Fibroblast of peridontal ligament (primary cell): ENCODE data around the gene COL18A1.

ENCODE experiments used
- DNase-seq: peaks from one replicate; pipeline ENCODE4 v3.0.0-alpha.2; 2010; ENCODE audit errors: extremely low read depth

The COL18A1 gene

DNA sequence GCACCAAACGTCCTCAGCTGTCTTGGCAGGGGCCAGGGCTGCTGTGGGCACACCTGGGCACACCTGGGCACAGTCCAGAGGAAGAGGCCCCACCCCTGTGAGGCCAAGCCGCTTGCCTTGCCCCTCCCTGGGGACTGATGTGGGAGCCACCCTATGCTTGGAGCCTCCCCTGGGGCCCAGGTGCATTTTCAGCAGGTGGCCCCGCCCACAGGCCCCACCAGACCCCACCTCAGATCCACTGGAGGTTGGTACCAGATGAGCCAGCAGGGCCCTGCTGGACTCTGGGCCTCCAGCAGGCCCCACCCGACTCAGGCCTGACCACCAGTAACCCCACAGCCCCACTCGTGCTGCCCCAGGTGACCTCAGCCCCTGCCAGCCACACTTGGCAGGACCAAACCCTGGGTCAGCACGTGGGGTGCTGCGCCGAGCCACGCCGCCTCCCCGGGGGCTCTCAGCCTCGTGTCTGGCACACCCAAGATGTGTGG, 128.4 kb downstream of the COL18A1 start:
- no peak for DNase-seq

DNA sequence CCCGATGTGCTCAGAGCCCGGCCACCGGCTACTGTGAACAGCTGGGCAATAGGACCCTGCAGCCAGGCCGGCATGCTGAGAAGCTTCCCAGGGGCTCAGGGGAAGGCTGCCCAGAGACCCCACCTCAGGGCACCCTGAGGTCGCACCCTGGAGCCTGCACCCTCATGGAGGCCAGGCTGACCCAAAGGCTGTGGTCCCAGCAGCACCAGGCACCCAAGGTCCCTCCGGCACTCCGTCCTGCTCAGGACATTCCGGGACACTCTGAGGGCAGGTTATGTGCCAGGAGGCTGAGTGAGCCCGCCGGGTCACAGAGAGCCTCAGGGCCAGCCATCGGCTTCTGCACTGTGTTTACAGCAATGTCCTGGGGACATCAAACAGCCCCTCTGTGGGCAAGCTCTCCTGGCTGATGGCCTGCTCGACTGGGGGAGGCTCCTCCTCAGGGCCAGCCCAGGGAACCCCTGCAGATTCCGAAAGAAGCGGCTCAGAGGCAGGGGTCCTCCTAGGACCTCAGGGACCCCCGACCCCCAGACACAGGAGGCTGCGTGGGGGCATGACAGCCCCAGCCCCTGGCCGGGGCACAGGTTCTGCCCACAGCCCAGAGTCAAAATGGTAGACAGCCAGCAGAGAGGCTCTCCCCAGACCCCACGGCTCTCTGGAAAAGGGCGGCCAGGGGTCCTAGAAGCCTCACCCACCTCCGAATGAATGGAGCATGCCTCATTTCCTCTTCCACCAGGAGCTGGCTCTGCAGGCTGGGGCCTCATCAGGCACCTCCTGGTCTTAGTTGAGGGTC, 129.1 kb downstream of the COL18A1 start:
- DNase-seq = no peak

DNA sequence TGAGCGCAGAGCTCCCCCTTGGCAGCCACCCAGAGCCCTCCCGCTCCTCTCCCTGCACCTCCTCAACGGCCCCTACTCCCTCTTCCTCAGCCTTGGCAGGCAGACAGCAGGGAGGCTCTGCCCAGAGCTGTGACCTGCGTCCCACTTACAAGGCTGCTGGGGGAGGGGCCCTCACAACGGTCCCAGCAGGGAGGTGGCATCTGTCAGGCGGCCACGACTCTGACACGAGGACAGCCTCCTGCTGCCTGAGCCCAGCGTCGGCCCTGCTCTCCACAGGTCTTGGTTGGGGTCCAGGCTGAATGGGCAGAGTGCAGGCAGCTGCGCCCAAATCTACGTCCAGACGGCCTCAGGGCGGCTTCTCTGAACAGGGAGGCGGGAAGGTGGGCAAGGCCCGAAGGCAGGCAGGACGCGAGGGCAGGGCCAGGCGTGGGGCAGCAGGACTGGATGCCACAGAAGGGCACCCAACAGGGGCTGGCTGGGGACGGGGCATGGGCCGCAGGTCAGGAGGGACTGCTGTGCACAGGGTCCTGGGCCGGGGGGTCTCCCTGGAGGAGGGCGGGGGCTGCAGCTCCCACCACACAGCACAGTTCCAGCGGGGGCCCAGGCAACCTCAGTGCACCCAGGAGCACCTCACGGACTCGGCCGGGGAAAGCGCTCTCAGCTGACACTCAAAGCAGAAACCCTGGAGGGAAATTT, 129.8 kb downstream of the COL18A1 start:
- no peak for DNase-seq

DNA sequence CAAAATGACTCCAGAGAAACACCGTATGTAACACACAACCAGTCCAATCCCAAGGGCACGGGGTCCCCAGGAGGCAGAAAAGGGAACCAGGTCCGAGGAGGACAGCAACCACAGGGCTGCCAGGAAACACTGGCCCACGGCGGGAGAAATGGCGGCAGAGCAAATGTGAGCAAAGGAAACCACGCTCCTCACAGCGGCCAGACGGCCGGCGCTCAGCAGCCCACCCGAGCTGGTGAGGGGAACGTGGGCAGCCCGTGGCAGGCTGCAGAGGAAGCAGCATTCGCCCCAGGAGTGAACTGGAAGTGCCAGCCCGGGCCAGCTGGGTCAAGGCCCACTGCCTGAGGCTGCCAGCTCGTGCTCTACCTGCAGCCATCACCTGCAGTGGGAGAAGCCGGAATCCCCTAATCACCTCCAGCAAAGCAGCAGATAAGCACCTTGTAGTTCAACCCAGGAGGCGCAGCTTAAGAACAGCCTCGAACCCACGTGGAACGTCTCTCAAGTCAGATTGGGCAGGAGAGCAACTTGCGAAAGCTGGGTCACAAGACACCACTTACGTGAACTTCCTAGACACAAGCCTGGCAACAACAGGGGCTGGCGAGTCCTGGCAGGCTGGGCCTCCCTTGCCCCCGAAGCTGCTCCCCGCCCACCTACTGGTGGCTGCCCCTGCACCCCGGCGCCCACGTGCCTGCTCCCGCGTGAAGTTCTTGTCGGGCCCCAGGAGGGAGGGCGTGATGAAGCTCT, 130.5 kb downstream of the COL18A1 start:
- no peak for DNase-seq

DNA sequence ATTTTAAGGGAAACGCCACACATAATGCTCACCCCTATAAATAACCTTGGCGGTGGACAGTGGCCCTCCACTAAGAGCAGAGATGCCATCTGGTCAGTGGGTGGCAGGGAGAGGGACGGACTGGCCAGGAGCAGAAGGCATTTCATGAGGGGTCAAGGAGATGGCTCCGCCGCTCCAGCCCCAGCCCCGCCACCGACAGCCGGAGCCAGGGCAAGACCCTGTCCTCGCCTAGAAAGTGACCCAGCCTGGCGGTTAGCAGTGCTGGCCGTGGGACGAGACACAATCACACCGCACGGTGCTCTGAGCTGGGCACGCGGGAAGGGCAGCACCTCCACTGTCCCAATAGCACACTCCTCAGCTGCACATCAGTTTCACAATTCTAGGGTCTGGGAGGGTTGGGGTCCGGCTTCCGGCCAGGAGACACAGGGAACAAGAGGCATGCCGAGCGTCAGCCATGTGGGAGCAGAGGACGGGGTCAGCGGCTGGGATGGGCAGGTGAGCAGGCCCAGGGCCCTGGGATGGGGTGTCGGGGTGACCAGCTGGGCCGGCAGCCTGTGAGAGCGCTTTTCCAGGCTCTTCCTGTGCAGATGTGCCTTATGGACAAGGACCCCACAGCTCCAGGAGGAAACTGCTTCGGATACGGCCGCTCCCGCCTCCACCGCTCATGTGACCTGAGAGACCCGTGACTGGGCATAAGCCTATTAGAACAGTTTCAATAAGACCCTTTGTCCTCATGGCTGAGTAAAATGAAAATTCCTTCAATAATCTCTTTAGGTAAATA, 131.5 kb downstream of the COL18A1 start:
- DNase-seq = no peak

DNA sequence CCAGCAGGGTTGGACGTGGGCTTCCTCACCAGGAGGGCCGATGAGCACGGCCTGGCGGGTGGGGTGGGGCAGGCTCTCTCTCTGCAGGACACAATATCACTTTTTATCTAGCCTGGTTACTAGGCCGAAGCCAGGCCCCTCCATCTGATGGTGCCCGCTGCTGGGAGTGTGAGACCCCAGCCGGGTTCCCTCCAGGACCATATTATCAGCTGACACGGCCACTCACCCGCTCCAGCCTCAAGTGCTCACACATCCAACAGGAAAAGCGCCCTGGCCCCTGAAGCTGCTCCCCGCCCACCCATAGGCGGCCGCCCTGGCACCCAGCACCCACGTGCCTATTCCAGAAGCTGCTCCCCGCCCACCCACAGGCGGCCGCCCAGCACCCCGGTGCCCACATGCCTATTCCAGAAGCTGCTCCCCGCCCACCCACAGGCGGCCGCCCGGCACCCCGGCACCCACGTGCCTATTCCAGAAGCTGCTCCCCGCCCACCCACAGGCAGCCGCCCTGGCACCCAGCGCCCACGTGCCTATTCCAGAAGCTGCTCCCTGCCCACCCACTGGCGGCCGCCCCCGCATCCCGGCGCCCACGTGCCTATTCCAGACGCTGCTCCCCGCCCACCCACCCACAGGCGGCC, 132.3 kb downstream of the COL18A1 start:
- DNase-seq = no peak

DNA sequence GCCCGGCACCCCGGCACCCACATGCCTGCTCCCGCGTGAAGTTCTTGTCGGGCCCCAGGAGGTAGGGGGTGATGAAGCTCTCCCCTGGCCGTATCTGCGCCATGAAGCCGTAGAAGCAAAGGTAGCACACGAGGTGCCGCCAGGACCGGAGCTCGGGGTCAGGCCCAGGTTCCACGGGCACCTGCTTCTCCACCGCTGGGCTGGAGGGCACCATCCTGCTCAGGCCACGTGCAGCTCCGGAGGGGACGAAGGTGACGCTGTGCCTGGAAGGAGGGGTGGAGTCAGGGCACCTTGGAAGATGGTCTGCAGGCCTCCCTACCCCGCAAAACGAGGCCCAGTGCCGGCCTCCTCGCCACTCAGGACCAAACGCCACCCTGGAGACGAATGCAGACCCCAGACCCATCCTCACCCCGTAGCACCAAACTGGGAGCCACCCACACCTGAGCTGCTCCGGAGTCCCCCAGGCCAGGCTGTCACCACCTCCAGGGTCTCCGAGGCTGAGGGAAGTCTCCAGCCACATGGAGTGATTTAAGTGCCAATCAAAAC, 132.9 kb downstream of the COL18A1 start:
- no peak for DNase-seq

DNA sequence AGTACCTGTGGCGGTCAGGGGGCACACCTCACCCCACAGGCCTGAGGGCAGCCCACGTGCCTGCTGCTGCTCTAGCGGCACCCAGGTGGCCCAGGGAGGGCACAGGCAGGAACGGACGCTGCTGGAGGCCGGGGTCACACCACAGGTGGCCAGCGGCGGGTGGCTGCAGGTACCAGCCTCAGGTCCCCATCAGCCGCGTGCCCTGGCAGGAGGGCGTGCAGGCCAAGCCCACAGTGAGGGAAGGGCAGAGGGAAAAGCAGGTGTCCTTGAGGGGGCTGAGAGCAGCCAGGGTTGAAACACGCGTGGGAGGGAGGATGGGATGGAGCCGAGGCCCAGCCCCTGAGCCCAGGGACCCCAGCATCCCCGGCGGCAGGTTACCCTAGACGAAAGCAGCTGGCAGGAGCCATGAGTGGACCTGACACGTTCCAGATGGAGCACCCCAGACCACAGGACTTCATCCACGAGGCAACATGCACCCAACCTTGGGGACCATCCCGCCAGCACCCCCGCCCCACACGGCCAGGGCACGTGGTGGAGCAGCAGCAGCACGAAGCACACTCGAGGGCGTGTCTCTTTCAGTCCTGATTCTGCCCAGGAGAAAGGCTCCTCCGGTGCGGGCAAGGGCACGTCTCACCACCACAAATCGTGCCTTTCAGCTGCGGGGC, 133.5 kb downstream of the COL18A1 start:
- DNase-seq = no peak

DNA sequence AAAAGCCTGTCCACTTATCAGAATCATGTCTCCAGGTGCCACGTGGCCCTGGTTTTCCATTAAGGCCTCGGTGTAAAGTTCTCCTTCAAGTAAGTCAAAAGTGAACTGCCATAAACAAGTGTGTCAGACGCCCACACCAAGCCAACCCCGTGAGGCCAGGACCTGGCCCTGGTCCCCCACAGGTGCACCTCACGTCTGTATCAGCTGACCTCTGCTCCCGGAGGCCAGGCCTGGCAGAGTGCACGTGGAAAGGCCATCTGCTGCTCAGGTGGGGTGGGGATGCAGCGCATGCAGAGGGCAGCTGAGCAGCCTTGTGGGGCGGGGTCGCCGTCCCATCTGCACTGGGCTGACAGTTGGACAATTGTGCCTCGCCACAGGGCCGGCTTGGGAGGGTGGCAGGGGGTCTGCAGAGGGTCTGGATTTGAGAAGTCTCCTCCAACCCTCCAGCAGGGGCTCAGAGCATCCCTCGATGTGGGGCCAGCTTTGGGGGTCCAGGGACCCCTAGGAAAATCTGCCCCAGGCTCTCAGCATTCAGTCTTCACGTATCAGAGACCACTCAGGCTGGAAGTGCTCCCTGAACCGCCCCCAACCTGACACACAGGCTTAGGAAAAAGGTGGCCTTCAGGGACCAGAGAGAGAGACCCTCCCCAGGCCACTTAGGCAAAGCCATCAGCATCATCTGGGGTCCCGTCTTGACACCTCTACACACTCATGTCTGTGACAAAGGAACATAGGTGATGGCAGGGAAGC, 134.3 kb downstream of the COL18A1 start:
- DNase-seq = no peak

DNA sequence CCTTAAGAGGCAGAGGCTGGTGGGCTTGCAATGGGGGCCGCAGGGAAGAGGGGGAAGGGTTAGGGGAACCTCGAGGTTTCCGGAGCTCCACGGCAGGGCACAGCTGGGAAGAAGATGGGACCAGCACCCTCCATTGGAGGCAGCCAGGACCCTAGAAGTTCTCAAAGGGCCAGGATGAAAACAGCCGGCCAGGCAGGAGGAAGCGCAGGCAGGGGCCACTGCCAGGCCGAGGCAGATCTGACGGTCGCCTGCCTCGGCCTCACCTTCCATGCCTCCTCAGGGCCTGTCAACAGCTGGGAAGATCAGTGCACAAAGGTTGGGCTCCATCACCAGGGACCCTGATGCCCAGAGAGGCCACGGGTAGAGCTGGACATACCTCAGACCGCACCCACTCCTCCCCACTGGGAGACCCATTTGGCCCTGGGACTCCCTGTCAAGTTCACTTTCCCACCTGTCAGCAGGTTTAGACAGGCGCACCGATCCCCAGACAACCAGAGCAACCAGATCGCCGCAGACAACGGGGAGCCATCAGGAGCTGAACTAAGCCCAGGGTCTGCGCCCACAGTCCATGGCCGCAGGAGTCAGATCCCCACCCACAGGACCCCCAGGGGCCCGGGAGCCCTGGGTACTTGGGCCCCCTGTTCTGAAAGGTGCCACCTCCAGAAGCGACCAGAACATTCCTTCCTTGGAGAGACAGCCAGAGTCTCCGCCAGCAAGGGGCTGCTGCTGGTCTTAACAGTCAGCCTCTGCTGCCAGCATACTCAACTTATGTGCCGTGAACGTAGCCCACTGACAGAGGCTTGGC, 135.0 kb downstream of the COL18A1 start:
- DNase-seq = no peak

DNA sequence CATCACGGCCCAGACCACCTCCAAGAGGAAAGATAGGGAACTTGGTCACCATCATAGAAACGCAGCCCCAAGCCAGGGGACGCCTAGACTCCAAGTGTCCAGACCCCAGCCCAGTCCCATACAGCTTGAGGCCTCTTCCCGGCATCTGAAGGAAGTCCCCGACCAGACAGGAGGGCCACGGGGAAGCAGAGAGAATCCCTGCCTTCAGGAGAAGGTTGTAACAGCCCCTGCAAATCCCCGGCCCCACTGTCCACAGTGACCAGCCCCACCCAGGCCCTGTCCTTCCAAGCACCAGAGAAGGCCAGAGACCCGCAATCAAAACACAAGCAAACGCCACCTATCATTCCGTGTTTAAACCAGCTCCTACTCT, 135.6 kb downstream of the COL18A1 start:
- DNase-seq = no peak

DNA sequence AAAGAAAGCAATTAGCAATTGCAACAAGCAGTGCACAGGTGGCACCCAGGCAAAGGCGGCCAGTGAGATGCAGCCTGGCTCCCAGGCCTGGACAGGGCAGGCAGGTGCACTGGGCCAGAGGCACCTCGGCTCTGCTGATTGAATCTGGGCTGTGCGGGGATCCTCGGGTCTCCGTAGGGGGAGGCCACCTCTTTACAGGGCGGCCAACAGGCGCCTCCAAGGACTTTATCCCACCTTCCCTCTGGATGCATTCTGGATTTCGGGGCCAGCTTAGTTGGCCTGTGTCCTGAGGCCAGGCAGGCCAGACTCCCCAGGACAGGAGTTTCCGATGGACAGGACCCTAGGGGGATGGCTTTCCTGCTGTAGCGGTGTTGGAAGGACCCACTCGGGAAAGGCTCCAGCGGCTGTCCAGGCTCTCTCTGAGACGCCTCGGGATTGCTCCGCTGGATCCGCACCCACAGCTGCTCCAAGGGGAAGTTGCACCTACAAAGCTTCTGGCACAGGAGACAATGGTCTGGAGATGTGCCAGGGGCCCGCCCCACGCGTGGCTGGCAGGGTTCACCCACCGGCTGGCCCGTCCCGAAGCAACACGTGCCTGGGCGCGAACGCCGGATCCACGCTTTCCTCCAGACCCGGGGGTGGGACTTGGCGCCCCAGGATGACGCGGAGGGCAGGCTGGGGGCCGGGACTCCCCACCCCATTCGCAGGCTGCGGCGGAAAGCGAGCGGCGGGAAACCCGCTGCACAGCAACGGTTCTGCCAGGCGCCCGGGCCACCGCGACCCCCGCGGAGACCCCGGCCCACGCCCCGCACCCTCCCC, 136.5 kb downstream of the COL18A1 start:
- peak; percentile 32 for DNase-seq

DNA sequence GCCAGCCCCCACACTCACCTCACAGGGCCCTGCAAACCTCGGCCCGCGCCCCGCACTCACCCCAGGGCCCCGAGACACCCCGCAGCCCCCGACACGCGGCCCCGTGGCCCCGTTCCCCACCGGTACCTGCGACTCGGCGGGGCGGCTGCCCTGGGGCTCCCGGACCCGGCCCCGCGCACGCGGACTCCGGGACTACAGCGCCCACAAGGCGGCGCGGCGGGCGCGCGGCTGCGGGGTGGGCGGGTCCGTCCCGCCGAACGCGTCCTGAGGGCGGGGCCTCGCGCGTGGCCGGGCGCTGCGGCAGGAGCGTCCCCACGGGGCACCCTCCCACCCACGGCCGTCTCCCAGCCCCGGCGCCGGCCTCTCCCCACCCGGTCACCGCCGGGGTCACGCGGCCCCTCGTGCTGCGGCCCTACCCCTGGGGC, 137.3 kb downstream of the COL18A1 start, which contains the start of gene SLC19A1:
TSS of gene SLC19A1 (minus strand) at position 199 of the 425 bp plus-strand sequence. CDS start 4,481 bp downstream, outside the sequence.
- peak; percentile 36 for DNase-seq

DNA sequence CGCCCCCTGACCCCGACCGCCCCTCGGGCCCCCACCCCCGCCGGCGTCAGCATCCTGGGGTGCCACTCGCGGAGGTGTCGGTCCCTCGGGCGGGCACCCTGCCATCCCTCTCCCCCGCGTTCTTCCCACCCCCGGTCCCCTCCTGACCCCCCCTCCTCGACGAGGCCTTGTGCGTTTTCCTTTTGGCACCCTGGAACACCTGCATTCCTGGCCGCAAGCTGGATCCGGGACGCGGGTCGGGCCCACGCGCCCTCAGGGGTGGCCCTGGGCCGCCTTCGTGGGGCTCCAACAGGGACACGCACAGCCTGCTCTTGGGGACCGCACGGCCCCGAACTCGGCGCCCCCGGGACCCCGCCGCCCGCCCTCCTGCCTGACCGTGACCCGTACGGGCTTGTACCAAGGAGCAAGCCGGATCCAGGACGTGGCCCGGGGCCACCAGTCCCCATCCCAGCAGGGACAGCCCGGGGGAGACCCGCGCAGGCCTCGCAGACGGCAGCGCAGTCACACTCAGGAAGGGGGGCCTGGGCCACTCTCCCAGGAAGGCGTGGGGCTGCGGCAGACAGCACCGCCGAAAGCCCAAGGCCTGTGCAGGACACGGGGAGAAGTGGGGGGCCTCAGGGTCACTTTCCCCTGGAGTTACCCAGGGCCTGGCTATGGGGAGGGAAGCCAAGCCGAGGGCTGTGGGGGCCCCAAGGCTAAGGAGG, 137.9 kb downstream of the COL18A1 start:
- DNase-seq = no peak

DNA sequence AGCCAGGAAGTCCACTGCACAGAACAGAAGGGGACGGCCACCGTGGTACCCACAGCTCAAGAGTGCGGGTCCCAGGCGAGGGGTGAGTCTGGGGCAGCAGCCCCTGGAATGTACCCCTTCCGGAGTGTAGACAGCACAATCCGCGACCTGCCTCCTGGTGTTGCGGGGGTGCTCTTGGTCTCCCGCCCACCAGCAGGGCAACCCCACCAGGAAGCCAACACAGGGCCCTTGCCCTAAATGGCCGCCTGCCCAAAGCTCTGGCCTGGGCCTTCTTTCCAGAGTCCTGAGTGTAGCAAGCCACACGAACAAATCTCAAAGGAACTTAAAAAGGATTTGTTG, 138.4 kb downstream of the COL18A1 start:
- no peak for DNase-seq

DNA sequence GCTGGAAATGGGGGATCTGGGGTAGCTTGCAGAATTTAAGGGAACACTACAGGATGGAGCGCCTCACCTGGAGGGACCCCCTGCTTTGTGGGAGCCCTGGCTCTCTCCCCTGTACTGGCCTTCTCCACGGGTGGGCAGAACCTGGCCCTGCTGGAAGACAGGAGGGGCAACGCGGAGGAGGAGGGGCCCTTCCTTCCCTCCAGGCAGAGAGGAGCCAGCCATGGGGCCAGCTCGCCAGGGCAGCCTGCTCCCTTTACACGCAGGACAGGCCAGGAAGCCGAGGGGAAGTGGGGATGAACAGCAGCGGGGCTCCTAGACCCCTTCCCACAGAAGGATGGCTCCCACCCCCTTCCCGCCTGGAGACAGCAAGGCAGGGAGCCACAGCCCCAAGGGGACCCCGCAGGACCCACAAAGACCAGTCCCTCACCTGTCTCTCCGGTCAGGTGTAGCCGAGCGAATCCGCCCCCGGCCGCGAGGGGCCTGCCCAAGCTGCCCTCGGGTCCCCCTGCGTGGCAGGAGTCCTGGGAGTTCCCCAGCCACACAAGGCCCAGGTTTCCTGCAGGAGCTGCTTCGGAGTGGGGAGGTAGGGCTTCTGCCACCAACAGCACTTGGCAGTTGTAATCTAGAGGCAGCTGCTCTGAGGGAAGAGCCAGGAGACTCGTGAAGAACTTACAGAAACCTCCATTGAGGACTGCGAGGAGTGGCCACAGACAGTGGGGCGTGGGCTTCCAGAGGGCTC, 138.9 kb downstream of the COL18A1 start:
- DNase-seq = no peak
